PFSK-1 (cell line): ENCODE data around the gene SSPN.

ENCODE experiments used
- POLR2AphosphoS5 ChIP-seq: IDR thresholded peaks from 2 replicates; pipeline ENCODE4 v1.6.1; 2012; ENCODE audit warnings: low read depth, mild to moderate bottlenecking, control low read depth, low read length, moderate library complexity
- TF ChIP-seq, protein P1 (sequence below), 2 experiments: IDR thresholded peaks; 2 replicates each; pipeline versions ENCODE4 v1.6.1 to v1.8.0; 2011 to 2012; ENCODE audit warnings: low read depth in 2 of 2, low read length in 2 of 2, control low read depth in 1 of 2, inconsistent platforms in 1 of 2, mild to moderate bottlenecking in 1 of 2, moderate library complexity in 1 of 2; ENCODE audit not compliant: insufficient read depth in 1 of 2

GRCh38 chr12:26212396-26212795, 17.0 kb downstream of the SSPN start:
- TF ChIP-seq POLR2AphosphoS5 = no peak
- TF ChIP-seq, protein P1, sequence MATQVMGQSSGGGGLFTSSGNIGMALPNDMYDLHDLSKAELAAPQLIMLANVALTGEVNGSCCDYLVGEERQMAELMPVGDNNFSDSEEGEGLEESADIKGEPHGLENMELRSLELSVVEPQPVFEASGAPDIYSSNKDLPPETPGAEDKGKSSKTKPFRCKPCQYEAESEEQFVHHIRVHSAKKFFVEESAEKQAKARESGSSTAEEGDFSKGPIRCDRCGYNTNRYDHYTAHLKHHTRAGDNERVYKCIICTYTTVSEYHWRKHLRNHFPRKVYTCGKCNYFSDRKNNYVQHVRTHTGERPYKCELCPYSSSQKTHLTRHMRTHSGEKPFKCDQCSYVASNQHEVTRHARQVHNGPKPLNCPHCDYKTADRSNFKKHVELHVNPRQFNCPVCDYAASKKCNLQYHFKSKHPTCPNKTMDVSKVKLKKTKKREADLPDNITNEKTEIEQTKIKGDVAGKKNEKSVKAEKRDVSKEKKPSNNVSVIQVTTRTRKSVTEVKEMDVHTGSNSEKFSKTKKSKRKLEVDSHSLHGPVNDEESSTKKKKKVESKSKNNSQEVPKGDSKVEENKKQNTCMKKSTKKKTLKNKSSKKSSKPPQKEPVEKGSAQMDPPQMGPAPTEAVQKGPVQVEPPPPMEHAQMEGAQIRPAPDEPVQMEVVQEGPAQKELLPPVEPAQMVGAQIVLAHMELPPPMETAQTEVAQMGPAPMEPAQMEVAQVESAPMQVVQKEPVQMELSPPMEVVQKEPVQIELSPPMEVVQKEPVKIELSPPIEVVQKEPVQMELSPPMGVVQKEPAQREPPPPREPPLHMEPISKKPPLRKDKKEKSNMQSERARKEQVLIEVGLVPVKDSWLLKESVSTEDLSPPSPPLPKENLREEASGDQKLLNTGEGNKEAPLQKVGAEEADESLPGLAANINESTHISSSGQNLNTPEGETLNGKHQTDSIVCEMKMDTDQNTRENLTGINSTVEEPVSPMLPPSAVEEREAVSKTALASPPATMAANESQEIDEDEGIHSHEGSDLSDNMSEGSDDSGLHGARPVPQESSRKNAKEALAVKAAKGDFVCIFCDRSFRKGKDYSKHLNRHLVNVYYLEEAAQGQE (IDR thresholded peaks at IDR 0.05; ENCODE audit: insufficient read depth in 1 of 2, low read depth in 2 of 2, low read length in 2 of 2) = no peak
